GM10266 (cell line): Measurements from ENCODE around the gene MAGEB2.
"Not testable (repeated sequence)": the region's sequence is repeated elsewhere in the genome, so short reads cannot be mapped to it uniquely, and the experiment has no call there.

ENCODE experiments used
- DNase-seq: peaks from one replicate; pipeline ENCODE4 v3.0.0; 2012; ENCODE audit errors: extremely low spot score
- TF ChIP-seq, protein P1 (sequence below): IDR thresholded peaks from 2 replicates; pipeline ENCODE4 v1.5.1; 2012; ENCODE audit warnings: mild to moderate bottlenecking, low read depth; ENCODE audit not compliant: control insufficient read depth, insufficient read depth; ENCODE audit errors: missing control alignments

Gene MAGEB2, protein sequence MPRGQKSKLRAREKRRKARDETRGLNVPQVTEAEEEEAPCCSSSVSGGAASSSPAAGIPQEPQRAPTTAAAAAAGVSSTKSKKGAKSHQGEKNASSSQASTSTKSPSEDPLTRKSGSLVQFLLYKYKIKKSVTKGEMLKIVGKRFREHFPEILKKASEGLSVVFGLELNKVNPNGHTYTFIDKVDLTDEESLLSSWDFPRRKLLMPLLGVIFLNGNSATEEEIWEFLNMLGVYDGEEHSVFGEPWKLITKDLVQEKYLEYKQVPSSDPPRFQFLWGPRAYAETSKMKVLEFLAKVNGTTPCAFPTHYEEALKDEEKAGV

DNA sequence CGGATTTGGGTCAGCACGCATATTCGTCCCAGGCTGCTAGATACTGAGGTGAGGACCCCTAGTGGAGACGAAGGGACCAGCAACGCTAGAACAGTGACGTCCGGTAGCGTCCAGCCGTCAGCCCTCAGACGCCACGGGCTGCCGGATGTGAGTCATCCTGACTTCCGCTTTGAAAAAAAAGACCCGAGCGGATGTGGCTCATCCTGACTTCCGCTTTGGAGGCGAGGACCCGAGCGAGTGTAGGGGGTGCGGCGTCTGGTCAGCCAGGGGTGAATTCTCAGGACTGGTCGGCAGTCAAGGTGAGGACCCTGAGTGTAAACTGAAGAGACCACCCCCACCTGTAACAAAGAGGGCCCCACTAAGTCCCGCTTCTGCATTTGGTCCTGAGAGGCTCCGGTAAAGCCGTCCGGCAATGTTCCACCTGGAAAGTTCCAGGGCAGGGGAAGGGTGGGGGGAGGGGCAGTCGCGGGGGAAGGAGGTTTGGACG lies at the start of gene MAGEB2:
Gene MAGEB2 (plus strand): TSS at position 207 of the 487 bp plus-strand sequence. CDS start 3,018 bp downstream, outside the sequence.
- no peak for DNase-seq
- TF ChIP-seq, protein P1, sequence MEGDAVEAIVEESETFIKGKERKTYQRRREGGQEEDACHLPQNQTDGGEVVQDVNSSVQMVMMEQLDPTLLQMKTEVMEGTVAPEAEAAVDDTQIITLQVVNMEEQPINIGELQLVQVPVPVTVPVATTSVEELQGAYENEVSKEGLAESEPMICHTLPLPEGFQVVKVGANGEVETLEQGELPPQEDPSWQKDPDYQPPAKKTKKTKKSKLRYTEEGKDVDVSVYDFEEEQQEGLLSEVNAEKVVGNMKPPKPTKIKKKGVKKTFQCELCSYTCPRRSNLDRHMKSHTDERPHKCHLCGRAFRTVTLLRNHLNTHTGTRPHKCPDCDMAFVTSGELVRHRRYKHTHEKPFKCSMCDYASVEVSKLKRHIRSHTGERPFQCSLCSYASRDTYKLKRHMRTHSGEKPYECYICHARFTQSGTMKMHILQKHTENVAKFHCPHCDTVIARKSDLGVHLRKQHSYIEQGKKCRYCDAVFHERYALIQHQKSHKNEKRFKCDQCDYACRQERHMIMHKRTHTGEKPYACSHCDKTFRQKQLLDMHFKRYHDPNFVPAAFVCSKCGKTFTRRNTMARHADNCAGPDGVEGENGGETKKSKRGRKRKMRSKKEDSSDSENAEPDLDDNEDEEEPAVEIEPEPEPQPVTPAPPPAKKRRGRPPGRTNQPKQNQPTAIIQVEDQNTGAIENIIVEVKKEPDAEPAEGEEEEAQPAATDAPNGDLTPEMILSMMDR, result no peak

DNA sequence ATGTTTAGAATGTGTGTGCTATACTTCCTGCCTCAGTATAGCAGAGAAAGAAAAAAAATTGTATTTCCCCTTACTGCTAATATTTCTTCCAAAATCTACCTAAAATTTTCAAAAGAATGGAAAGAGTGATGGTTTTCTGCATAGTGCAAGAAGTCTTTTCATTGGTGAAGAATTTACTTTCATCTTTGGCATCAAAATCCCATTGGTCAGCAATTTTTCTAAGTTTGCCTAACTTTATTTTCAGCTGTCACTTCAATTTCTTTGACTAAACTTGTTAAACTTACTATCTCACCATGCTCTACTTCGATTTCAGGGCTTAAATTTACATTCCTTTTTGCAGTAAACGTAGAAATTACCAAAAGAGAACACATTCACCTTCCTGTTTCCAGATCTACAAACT lies 44.5 kb upstream of the MAGEB2 start:
- TF ChIP-seq, protein P1, result no peak
- DNase-seq, result no peak

DNA sequence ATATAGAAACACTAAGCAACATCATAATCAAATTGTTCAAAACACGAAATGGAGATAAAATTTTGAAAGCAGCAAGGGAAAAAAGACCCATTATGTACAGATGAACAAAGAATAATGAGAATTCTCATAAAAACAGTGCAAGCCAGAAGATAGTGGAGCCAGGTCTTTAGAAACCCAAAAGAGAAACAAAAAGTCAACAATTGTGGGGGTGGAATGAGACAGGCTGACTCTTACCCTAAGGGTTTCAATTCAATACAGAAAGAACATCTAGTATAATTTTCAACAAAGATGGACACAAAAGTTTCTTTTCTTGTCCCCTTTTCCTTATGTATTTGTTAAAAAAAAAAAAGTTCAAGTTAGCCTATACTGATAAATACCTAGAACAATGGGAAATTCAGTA lies 34.0 kb upstream of the MAGEB2 start:
- TF ChIP-seq, protein P1, result no peak
- peak; percentile 1 for DNase-seq

DNA sequence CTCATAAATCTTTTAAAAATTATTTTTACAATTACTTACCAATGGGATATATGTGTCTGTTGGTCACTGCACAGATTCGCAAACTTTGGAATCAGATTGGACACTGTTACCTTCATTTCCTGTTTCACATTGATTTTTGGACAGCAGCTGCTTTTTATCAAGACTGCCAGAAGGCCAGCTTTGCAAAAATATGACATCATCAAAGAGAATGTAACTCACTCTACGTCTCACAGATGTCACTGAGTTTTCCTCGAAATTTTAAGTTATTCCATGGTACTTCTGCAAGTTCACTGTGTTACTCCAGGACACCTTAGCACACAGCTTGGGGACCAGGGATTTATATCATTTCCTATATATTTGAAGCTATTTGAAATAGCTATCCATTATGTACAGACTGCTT lies 31.8 kb upstream of the MAGEB2 start:
- TF ChIP-seq, protein P1, result no peak
- no peak for DNase-seq

DNA sequence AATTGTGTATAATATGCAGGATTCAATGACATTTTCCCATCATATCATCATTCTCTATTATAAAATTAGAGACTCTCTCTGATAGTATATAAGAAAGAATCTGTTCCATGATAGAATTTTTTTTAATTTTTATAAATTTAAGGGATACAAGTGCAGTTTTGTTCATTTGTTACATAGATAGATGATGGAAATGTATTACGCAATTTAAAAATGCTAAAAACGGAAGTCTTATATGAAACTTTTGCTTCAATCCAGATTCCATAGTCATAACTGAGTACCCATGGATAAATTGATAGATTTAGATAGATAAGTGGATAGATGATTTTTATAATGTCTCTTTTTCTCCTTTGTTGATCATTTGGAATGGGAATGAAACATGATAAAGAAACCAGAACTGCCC lies 24.9 kb upstream of the MAGEB2 start:
- no peak for DNase-seq
- TF ChIP-seq, protein P1, result no peak

DNA sequence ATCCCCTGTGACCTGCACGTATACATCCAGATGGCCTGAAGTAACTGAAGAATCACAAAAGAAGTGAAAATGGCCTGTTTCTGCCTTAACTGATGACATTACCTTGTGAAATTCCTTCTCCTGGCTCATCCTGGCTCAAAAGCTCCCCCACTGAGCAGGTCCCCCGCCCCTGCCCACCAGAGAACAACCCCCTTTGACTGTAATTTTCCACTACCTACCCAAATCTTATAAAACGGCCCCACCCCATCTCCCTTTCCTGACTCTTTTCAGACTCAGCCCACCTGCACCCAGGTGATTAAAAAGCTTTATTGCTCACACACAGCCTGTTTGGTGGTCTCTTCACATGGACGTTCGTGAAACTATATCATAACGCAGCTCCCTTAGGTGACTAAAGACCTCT lies 21.5 kb upstream of the MAGEB2 start:
- DNase-seq, result not testable (repeated sequence)

DNA sequence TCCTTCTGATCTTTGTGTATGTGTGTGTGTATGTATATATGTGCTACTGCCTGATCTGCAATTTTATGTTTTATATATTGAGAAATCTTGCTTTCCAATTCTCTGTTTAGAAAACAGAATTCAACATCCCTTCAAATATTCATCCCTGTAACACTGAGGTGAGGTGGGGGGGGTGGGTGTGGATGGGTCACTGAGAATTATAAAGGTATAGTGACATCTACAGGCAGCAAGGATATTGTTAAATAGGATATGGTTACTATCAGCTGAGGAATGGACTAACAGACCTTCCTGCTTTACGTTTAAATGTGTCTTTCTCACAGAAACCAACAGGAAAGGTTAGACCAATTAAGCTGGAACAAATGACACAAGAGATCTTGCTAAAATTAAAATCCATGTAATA lies 19.0 kb upstream of the MAGEB2 start:
- TF ChIP-seq, protein P1, result no peak
- no peak for DNase-seq
